NCI-H345 (cell line): ENCODE data around the gene ALPL.
"Not testable (repeated sequence)": the region's sequence is repeated elsewhere in the genome, so short reads cannot be mapped to it uniquely, and the experiment has no call there.

ENCODE experiments used
- DNase-seq: peaks from one replicate; lab custom pipeline; 2025; lab: John Stamatoyannopoulos, UW

ALPL gene

DNA sequence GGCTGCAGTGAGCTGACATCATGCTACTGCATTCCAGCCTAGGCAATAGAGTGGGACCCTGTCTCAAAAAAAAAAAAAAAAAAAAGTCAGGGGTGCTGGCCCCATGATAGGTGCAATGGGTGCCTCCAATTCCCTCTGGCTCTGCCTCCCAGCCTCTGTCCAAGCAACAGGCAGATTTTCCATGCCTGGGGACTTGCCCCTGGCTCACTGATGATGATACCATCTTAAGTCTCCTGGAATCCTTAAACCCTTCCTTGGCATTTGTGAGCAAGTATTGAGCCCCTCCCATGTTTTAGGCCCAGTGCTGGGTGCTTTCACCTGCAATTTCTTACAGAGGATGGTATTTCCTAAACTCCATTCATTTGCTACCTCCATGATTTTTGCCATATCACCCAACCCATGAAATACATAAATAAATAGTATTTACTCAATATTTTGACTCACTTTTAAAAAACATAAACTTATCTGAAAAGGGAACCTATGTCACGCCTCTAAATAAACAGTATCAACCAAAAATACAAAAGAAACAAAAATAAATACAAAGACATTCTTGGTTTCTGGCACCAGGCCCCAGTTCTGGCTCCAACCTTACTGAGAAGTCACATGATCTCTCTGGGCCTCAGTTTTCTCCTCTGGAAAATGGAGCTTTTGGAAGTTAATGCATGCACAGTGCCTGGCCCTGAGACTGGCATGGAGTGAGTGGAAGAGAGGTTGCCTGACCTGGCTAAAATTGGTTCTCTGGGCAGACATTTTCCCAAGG is 1.5 kb upstream of the ALPL start:
- no peak for DNase-seq

DNA sequence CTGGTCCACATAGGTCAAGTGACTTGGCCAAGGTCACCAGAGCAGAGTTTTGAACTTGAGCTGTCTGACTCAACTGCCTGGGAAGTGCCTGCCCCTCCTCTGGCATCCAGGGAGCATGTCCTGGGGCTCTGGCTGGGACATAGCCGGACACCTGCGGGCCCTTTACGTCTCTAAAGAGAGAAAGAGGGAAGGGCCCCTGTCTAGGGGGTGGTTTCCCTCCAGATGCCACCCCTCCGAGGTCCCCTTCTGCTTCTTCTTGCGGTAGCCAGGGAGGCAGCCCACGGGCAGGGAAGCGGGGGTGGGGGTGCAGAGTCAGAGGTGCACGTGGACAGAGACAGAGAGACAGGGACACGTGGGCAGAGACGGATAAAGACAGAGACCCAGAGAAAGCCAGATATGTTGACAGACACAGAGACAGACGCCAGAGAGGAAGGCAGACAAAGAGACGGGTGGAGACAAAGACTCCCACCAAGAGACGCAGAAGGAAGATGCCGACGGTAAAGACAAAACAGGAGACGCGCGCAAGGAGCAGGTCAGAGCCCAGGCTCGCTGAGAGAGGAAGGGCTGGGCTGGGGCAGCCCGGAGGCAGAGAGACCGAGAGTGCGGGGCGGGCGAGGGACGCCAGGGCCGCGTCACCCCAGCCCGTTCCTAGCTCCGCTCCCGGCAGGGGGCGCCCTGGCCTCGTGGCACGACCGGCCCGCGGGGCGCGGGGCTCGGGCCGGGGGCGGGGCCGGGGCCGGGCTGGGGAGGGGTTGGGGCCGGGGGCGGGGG is 458 bp upstream of the ALPL start:
- DNase-seq: peak; percentile 62

- no peak for DNase-seq
Measured at GRCh38 chr1:21510113-21510493, 880 bp downstream of the ALPL start.

GRCh38 chr1:21510885-21511578 is 1.8 kb downstream of the ALPL start:
- DNase-seq: no peak

GRCh38 chr1:21511579-21512522 is 2.6 kb downstream of the ALPL start:
- DNase-seq: no peak

- no peak for DNase-seq
Measured at GRCh38 chr1:21514245-21514644, 5.0 kb downstream of the ALPL start.

GRCh38 chr1:21517161-21517589 is 8.0 kb downstream of the ALPL start:
- DNase-seq: no peak

DNA sequence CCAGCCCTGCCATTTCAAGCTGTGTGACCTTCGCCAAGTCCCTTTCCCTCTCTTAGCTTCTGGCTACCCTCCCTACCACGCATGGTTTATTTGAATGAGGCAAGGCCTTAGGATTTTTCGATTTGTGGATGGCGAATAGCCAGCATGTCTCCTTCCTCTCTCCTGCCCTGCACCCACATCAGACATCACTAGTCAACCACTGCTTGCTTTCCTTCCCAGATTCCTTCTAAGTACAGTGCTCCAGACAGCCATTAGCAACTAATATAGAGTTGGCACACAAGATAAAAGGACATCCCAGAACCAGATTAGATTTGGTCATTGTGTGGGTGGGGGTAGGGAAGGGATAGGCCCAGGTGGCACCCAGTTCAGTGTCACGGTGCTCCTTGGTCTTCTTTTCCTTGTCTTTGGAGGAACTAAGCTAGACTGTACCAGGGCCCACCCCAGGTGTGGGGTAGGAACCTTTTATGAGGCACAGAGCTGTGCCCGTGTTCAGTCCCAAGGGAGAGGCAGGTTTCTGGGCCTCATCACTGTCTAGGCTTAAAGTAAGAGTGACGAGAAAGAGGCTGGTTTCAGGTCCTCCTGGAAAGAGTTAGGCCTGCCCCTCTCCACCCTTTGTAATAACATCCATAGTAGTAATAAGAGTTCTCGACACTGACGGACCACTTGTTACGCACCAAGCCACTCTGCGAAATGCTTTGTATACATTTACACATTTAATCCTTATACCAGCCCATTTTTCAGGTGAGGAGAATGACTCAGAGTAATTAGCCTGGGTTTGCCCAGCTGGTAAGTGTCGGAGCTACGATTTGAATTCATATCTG is 8.6 kb downstream of the ALPL start:
- DNase-seq: no peak

DNA sequence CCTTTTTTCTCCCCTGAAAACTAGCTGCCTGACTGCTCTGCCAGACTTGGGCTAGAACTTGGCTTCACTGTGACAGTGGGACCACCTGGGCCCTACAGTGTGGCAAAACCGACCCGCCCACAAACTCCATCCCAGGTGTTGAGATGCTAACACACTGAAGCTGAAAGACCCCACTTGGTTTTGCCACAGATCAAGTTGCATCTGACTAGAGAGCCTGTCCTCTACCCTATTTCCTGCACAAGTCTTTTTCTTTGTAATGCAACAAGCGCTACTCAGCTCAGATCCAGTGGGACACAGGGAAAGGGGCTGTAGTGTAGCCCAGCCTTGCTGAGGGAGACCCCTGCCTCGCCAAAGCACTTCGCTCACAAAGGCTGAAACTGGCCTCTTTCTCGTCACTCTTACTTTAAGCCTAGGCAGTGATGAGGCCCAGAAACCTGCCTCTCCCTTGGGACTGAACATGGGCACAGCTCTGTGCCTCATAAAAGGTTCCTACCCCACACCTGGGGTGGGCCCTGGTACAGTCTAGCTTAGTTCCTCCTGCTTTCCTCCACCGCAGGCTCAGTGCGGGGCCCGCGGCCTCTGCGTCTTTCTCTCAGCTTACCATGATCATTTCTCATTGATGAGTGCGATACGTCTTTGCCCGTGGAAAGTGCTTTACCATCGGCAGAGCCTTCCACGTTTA is 9.7 kb downstream of the ALPL start:
- DNase-seq: no peak

DNA sequence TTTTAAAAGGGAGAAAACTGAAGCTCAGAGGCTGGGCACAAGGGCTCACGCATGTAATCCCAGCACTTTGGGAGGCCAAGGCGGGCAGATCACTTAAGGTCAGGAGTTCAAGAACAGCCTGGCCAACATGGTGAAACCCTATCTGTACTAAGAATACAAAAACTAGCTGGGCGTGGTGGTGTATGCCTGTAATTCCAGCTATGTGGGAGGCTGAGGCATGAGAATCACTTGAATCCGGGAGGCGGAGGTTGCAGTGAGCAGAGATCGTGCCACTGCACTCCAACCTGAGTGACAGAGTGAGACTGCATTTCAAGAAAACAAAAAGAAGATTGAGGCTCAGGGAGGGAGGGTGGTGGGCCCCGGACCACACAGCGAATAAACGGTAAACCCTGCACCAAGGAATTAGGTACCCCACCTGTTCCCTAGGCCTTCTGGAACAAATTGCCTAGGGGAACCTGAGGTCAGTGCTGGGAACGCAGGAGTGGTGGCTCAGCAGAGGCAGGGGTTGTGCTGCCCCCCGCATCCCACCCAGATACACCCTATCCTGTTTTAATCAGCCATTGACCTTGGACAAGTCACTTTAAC is 10.4 kb downstream of the ALPL start:
- DNase-seq: not testable (repeated sequence)

- no peak for DNase-seq
Measured at GRCh38 chr1:21520899-21521716, 11.9 kb downstream of the ALPL start.

GRCh38 chr1:21521717-21522060 is 12.5 kb downstream of the ALPL start:
- DNase-seq: no peak

GRCh38 chr1:21522525-21523038 is 13.4 kb downstream of the ALPL start:
- DNase-seq: no peak

GRCh38 chr1:21523297-21523813 is 14.1 kb downstream of the ALPL start:
- no peak for DNase-seq

- DNase-seq: no peak
Measured at GRCh38 chr1:21524220-21524619, 15.0 kb downstream of the ALPL start.

DNA sequence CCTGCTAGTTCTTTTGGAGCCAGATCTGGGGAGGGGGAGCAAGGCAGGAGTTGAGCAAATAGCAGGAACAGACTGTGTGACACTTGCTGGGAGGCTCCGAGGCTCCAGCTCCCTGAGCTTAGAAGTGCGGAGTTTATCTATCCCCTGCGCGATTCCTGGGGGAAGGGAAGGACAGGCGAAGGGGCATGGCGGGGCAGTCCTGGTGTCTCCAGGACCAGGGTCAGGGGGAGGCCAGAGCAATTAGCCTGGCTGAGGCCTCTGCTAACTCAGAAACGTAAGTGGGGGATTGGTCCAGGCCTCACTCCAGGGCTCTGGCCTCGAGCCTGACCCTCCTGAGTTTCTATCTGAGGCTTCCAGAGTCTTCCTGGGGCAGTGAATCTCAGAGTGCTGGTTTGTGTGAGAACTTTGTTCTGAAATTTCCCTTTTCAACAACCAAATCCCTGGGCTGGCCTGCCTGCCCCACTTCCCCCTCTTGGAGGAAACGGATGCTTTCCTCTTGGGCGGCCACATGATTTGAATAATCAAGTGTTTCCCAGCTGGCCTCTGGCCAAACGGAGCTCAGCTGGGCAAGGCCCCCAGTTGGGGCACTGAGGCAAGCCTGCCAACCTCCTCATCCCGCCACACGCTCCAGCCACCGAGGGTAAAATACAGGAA is 15.6 kb downstream of the ALPL start:
- DNase-seq: no peak

DNA sequence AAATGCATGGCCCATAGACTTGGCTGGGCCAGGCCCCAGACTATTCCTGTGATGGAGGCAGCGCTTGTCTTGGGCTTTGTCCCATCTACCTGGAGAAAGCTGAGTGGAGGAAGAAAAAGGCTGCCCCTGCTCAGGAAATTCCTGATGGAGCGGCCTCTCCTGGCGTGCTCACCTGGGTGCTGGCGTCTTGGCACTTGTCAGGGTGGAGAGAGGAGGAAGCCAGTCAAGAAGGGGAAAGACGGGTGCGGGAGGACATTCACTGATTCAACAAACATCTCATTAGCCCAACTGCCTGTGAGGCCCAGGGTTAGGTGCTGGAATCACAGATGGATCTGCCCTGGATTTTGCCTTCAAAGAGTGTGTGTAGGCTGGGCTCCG is 16.1 kb downstream of the ALPL start:
- DNase-seq: no peak

- DNase-seq: no peak
Measured at GRCh38 chr1:21526441-21526840, 17.2 kb downstream of the ALPL start.
